A375 (cell line): Measurements from ENCODE around the gene PIGH. TPM values are rescaled to one million over a fixed set of nuclear protein-coding genes. Genes with fewer than 3 reads are reported as not detected.

ENCODE experiments used
- small RNA-seq: library from RNA; depleted of rRNA; stranded (forward); fragments of <200 nt; gene quantifications from one replicate; pipeline ENCODE3, GENCODE V24; 2014
- total RNA-seq: library from RNA; depleted of rRNA; stranded (reverse); fragments of >200 nt; shearing (Covaris generic); gene quantifications from 2 replicates; pipeline ENCODE4 v1.2.3, GENCODE V29; 2014; rRNA removed

The PIGH gene
- 15.8 and 30.7 TPM in 2 replicates for total RNA-seq

GRCh38 chr14:67599698-67600561 is at the start of gene PIGH:
Gene PIGH (minus strand): TSS chr14:67600268. CDS start chr14:67600203, 65 bp downstream.

GRCh38 chr14:67619446-67620216 is 19.6 kb upstream of the PIGH start, which contains the start of gene ARG2:
Gene ARG2 (plus strand): TSS chr14:67619920. CDS start chr14:67619978, 58 bp downstream.

Small RNA genes lying within 50 kb of the gene (small RNA-seq; reads per million reads assigned to genes)
- not detected for gene AL132640.3
- gene RF00019: not detected

Other genes with a start within 250 kb of the PIGH start
- 65.9 and 78.8 TPM in 2 replicates for gene ATP6V1D, start 240.5 kb downstream of the PIGH start, total RNA-seq
- gene EIF2S1, start 239.9 kb downstream of the PIGH start, total RNA-seq: 230 and 285 TPM in 2 replicates
- 0.50 TPM in 1 of 2 replicates, not detected in the other for gene PLEK2, start 188.1 kb downstream of the PIGH start, total RNA-seq
- 7.1 and 9.8 TPM in 2 replicates for gene TMEM229B, start 111.5 kb downstream of the PIGH start, total RNA-seq
- gene PLEKHH1, start 67.0 kb downstream of the PIGH start, total RNA-seq: 7.0 and 11.1 TPM in 2 replicates
- gene ARG2, start 19.7 kb upstream of the PIGH start, total RNA-seq: 9.1 and 10.6 TPM in 2 replicates
- gene VTI1B, start 74.4 kb upstream of the PIGH start, total RNA-seq: 33.8 and 42.4 TPM in 2 replicates
- gene RDH11, start 95.5 kb upstream of the PIGH start, total RNA-seq: 56.8 and 60.1 TPM in 2 replicates
- not detected in 2 replicates for gene RDH12, start 101.6 kb upstream of the PIGH start, total RNA-seq
- gene ZFYVE26, start 216.3 kb upstream of the PIGH start, total RNA-seq: 11.7 and 17.3 TPM in 2 replicates
- gene RAD51B, start 219.5 kb upstream of the PIGH start, total RNA-seq: 6.5 and 10.7 TPM in 2 replicates